Dermis blood vessel endothelial cell (primary cell): ENCODE data around the gene FEV. TPM values are rescaled to one million over a fixed set of nuclear protein-coding genes. Genes with fewer than 3 reads are reported as not detected.
A peak's percentile ranks its signal among the peaks of the same experiment; 100 is the strongest.

Experiments
- DNase-seq: peaks from one replicate; pipeline ENCODE4 v3.0.0; 2010
- total RNA-seq: library from RNA; depleted of rRNA; stranded (reverse); fragments of >200 nt; gene quantifications from 2 replicates; pipeline ENCODE4 v1.2.3, GENCODE V29; 2014

FEV gene
- not detected in 2 replicates for total RNA-seq

GRCh38 chr2:218985021-218985324 is at the start of gene FEV:
Gene FEV, minus strand, starts transcription at chr2:218985184. Its CDS starts 109 bp downstream, at chr2:218985075.
- DNase-seq: no peak

GRCh38 chr2:219032051-219032745 is 47.2 kb upstream of the FEV start:
- no peak for DNase-seq

GRCh38 chr2:219031005-219031738 is 46.2 kb upstream of the FEV start:
- no peak for DNase-seq

DNA sequence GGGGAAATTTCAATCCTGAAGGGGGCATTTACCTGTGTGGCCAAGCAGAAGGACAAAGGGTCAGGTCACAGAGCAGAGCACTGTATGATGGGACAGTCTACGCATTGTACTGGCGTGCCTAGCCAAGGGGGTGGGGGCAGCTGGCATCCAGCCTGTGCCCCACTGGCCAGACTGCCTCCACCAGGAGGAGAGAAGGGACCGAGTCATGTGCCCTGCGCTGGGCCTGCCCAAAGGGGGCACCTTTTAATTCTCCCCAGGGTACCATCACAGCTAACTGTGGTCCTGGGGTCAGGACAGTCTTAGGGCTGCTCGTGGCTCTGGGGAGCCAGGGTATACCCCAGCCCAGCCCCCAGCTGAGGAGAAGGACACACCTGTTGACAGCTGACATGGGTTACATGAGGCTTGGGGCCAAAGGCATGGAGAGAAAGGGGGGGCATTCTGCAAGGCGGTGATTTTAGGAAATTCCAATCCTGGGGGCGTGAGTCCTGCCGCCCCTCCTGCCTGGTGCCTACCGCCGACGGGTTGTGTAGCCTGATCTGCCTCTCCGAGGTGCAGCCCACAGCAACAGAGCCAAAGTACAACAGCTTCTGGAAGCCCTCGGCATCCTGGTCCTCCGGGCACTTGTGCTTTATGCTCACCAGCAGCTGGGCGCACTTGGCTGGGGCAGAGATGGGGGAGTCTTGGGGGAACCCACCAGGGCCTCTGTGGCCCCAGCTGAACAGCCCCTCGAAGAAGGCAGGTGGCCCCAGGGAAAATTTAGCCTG is 45.4 kb upstream of the FEV start:
- no peak for DNase-seq

DNA sequence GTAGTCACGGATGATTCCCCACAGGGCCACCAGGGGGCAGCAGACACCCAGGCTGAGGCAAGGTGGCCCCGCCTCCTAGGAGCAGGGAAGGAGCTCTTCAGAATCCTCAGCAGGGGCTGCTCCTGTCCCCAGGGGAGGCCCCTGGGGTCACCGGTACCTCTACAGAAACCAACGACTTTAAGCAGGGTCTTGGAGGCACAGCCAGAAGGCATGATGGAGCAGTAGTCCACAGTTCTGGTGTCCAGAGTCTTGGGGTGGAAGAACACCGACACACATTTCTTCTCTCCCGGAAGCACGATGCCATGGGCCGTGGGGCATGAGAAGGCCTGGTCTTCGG is 44.8 kb upstream of the FEV start:
- peak; percentile 90 for DNase-seq

GRCh38 chr2:219028996-219029828 is 44.2 kb upstream of the FEV start:
- no peak for DNase-seq

DNA sequence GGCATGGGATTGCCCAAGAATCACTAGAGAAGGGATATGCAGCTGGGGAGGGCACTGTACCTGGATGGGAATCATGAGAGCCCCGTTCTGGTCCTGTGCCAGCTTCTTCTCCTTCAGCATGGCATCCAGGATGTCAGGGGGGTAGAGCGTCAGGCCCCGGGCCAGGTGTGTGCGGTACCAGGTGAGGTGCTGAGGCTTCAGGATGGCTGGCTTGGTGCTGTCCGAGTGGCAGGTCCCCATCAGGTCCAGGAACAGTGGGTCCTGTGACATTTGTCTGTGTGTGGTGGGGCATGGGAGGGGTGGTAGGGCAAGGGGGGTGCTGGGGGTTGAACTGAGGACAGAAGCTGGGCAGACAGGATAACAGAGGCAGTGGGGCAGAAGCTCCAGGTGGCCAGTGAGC is 43.2 kb upstream of the FEV start:
- no peak for DNase-seq

DNA sequence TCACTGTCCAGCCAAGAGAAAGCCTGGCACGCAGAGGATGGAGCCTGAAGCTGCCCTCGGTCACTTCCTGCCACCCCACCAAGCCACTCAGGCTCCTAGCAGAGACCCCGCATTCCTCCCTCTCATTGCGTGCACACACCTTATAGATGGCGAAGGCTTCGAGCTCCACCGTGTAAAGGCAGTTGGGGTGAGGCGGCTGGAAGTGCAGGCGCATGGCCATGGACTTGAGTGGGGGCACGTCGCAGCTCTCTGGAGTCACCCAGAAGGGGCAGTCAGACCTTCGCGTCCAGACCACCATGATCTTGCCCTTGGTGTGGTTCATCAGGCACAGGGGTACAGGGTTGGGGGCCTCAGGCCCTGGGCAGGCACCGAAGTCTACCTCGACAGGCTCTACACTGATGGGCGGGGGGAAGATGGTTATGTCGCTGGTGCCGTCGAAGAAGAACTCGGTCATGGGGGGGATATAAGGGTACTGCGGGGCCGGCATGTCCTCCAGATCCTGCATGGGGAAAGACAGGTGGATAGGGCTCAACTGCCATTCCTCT is 42.6 kb upstream of the FEV start:
- no peak for DNase-seq

GRCh38 chr2:219026946-219027345 is 42.0 kb upstream of the FEV start:
- DNase-seq: no peak

- no peak for DNase-seq
These were observed 40.9 kb upstream of the FEV start for GRCh38 chr2:219025637-219026585.

DNA sequence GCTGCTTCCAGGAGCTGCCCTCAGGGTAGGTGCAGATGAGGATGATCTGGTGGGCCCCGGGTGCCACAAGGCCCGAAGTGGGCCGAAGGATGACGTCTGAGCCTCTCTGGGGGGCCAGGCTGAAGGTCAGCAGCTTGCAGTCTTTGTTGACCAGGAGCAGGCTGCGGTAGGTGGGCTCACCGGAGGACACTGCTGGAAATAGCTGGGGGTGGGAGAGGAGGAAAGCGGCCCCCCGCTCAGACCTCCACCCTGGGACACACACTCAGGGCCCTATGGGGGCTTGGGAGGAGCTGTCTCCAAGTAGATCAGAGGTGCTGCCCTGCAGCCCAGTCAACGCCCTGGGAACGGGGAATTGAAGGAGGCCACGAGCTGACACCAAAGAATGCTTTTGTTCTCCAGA is 39.1 kb upstream of the FEV start:
- no peak for DNase-seq

DNA sequence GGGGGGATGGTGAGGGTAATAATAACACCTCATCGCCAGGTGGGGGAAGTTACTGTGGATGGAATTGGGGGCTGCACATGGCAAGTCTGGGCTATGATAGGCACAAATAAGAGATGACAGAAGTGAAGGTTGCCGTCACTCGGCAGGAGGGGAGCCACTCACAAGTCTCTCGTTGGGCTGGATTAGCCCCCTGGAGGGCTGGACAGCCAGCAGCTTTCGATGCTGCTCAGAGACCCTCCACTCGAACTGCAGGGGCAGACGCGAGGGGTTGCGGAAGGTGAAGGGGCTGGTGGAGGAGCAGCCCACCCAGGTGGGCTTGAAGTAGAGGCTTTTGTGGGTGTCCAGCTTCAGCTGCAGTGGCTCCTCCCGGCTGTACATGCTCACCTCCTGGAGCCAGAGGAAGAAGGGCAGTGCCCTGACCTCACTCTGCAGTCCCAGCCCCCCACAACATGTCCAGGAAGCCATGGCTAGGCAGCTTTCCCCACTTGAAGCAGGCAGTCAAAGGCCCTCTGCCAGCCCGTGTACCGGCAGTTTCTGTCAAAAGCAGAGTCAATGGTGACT is 38.1 kb upstream of the FEV start:
- DNase-seq: no peak

GRCh38 chr2:219022616-219023015 is 37.6 kb upstream of the FEV start:
- DNase-seq: no peak

- DNase-seq: no peak
These were observed 37.1 kb upstream of the FEV start for GRCh38 chr2:219022041-219022440.

DNA sequence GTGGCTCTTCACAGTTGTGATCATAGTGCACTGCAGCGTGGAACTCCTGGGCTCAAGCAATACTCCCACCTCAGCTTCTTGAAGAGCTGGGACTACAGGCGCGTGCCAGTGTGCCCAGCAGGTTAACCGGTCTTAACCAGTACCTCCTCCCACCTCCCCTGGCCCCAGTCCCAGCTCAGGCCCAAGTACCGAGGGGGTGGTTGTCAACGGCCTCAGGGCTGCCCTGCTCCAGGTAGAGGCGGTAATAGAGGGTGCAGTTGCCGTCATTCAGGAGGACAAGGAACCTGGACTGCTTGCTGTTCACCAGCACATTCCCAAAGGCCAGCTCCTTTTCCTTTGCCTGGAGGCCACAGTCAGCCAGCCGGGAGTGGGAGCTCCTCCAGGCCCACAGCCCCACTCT is 36.6 kb upstream of the FEV start:
- DNase-seq: no peak

GRCh38 chr2:219020604-219021365 is 35.8 kb upstream of the FEV start:
- DNase-seq: no peak

- no peak for DNase-seq
These were observed 34.5 kb upstream of the FEV start for GRCh38 chr2:219019436-219019835.

DNA sequence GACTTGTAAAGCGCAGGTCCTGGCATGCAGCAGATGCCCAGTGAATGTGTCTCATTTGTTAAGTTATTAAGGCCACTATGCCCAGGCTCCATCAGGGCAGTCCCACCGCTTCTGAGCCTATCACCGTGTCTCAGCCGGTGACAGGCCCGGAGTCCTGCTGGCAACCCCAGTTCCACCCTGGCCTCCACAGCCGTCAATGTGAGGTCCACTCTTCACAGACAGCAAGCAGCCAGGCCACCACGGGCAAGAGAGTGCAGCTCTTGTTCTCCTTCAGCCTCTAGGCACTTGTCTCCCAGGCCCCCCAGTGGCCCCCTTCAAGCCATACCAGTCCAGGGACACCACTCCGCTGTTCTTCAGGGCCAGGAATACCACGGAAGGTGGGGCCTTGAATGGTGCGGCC is 33.7 kb upstream of the FEV start:
- no peak for DNase-seq

GRCh38 chr2:219018286-219018685 is 33.3 kb upstream of the FEV start:
- no peak for DNase-seq

DNA sequence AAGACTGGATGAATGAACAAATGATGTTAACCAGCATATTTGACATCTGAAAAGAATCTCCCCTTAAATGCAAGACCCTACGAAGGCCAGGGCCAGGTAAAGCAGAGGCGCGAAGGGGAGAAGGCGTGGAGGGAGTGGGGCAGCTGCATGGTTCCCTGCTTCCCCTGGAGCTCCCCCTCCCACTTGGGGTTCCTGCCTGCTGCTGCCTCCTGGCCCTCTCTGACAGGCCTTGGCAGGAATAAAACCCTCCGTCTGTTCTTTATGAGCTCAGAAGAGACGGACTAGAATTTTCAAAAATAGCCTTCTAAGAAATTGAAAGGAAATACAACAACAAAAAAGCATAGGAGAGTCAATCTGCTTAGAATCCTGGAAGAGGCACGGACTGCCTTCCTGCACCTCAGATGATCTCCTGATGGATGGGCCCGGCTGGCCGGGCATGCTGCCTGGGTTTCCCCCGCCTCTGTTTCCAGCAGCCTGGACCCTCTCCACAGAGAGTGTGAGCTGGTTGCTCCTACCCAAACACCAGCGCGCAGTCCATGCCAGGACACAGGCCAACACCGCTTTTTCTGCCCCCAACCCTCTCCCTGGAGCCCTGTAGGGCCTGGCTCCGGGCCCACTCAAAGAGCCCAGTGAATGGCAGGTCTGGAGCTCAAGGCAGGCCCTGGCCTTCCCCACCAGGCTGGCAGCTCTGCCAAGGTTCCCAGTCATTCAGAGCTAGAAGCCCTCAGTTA is 32.4 kb upstream of the FEV start:
- no peak for DNase-seq
